MM.1S (cell line): Measurements from ENCODE around the gene HMGCLL1.

Experiments used
- EZH2 ChIP-seq: fragments of 300-600 bp; sonication (generic); optimal IDR thresholded peaks from 2 replicates; pipeline ENCODE3; 2017; ENCODE audit warnings: low read depth, mild to moderate bottlenecking, antibody characterized with exemption, low read length, mixed read lengths
- EZH2phosphoT487 ChIP-seq: fragments of 300-600 bp; sonication (generic); IDR thresholded peaks from 2 replicates; pipeline ENCODE4 v1.6.1; 2018; ENCODE audit warnings: antibody characterized with exemption, low read length
- TF ChIP-seq, protein P1 (sequence below): fragments of 300-600 bp; sonication (generic); IDR thresholded peaks from 2 replicates; pipeline ENCODE4 v1.5.1; 2016; ENCODE audit warnings: antibody characterized with exemption, low read length, mixed read lengths

DNA sequence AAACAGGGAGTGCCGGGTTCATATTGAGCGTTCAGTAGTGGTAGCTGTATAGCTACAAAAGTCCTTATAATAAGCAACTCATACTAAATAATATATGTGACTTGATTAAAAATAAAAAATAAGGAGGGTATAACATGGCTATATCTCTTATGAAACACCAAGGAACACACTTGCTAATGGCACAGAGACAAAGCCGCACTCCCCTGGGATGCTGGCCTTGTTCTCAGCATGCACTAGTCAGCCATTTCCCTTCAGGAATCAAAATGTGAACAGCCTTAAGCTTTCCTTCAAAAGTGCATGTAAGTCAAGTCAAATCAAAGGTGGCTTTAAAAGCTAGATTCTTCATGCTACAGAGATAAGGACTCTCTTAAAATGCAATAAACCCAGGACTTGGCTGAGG lies 9.4 kb downstream of the HMGCLL1 start:
- TF ChIP-seq, protein P1, sequence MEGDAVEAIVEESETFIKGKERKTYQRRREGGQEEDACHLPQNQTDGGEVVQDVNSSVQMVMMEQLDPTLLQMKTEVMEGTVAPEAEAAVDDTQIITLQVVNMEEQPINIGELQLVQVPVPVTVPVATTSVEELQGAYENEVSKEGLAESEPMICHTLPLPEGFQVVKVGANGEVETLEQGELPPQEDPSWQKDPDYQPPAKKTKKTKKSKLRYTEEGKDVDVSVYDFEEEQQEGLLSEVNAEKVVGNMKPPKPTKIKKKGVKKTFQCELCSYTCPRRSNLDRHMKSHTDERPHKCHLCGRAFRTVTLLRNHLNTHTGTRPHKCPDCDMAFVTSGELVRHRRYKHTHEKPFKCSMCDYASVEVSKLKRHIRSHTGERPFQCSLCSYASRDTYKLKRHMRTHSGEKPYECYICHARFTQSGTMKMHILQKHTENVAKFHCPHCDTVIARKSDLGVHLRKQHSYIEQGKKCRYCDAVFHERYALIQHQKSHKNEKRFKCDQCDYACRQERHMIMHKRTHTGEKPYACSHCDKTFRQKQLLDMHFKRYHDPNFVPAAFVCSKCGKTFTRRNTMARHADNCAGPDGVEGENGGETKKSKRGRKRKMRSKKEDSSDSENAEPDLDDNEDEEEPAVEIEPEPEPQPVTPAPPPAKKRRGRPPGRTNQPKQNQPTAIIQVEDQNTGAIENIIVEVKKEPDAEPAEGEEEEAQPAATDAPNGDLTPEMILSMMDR: no peak
- TF ChIP-seq EZH2phosphoT487 (no peak), EZH2 (no peak)
